GM13976 (cell line): Measurements from ENCODE around the gene SLC15A1.

Experiments used
- DNase-seq: peaks from one replicate; pipeline ENCODE4 v3.0.0; 2012; ENCODE audit warnings: low spot score
- CTCF ChIP-seq: IDR thresholded peaks from 2 replicates; pipeline ENCODE4 v1.5.1; 2012; ENCODE audit warnings: borderline replicate concordance, mild to moderate bottlenecking; ENCODE audit not compliant: insufficient read depth; ENCODE audit errors: extremely low read depth, missing control alignments, control extremely low read depth
- in situ Hi-C: fragments of 300-500 bp; cut with MboI; formaldehyde crosslinking; loops from one replicate; pipeline ENCODE4 v1.12.0; 2022; ENCODE audit warnings: low sequenced_read_pairs, mixed read lengths, inconsistent platforms; ENCODE audit not compliant: unreplicated experiment

SLC15A1 gene

GRCh38 chr13:98773921-98774320 lies 21.4 kb upstream of the SLC15A1 start:
- DNase-seq: no peak
- no peak for TF ChIP-seq CTCF
- in situ Hi-C loops: no loop called here

GRCh38 chr13:98772794-98773452 lies 20.5 kb upstream of the SLC15A1 start:
- in situ Hi-C loops: no loop called here
- no peak for DNase-seq
- no peak for TF ChIP-seq CTCF

GRCh38 chr13:98771838-98772611 lies 19.6 kb upstream of the SLC15A1 start:
- no peak for DNase-seq
- TF ChIP-seq CTCF: no peak
- in situ Hi-C loops: no loop called here

GRCh38 chr13:98769736-98770135 lies 17.3 kb upstream of the SLC15A1 start:
- DNase-seq: no peak
- no peak for TF ChIP-seq CTCF
- in situ Hi-C loops: no loop called here

GRCh38 chr13:98768522-98768921 lies 16.1 kb upstream of the SLC15A1 start:
- no peak for DNase-seq
- in situ Hi-C loops: no loop called here

GRCh38 chr13:98766697-98767096 lies 14.2 kb upstream of the SLC15A1 start:
- no peak for DNase-seq
- TF ChIP-seq CTCF: no peak
- in situ Hi-C loops: no loop called here

More at GRCh38 chr13:98768522-98768921, 16.1 kb upstream of the SLC15A1 start:
- TF ChIP-seq CTCF: no peak
